OCI-LY7 (cell line): ENCODE measurements around the gene TK2.

Experiments
- CTCF ChIP-seq: fragments of 200-600 bp; sonication (generic); conservative IDR thresholded peaks from 2 replicates; pipeline ENCODE4 v1.5.1; 2014; ENCODE audit warnings: mild to moderate bottlenecking, antibody characterized with exemption, low read length, moderate library complexity, mixed read lengths
- EZH2phosphoT487 ChIP-seq: fragments of 200-600 bp; sonication (generic); IDR thresholded peaks from 2 replicates; pipeline ENCODE4 v1.6.1; 2018; ENCODE audit warnings: low read depth, borderline replicate concordance, mild to moderate bottlenecking, mixed run types, antibody characterized with exemption, low read length, moderate library complexity, mixed read lengths

GRCh38 chr16:66460703-66461102 is 89.2 kb downstream of the TK2 start:
- no peak for TF ChIP-seq CTCF
- TF ChIP-seq EZH2phosphoT487, result no peak
